NCI-H226 (cell line): Measurements from ENCODE around the gene TBX10.
"Not testable (repeated sequence)": the region's sequence is repeated elsewhere in the genome, so short reads cannot be mapped to it uniquely, and the experiment has no call there.

Experiments
- DNase-seq: peaks from one replicate; pipeline ENCODE4 v3.0.0-alpha.2; 2015

Gene TBX10

GRCh38 chr11:67639438-67639859, at the start of gene TBX10:
Gene TBX10 (minus strand): TSS chr11:67639763. CDS start chr11:67639472, 291 bp downstream.
- no peak for DNase-seq

DNA sequence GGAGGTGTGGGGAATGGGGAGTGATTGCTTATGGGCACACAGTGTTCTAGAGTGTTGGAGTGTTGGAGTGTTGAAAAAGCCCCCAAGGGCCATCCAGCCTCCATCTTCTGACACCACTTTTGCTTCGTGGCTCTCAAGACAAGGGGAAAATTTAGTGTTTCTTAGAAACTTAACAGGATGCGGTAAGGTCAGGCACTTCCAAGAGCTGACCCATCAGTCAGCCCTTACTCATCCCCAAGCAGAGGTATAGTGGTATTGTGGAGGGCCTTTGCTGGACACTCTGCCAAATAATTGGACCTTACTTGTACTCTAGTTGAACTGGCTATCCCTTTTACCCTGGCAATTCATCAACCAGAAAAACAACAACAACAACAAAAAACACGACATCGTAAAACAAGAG, 49.6 kb upstream of the TBX10 start:
- DNase-seq = no peak

DNA sequence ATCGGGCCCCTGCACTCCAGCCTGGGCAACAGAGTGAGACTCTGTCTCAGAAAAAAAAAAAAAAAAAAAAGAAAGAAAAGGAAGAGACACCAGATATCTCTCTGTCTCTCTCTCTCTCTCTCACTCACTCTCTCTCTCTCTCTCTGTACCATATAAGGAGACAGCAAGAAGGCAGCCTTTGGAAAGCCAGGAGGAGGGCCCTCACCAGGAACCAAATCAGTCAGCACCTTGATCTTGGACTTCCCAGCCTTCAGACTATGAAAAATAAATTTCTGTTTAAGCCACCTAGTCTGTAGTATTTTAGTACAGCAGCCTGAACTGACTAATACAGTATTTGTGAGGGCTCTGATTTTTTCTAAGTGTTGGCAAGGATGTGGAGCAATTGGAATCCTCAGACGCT, 48.4 kb upstream of the TBX10 start:
- no peak for DNase-seq

- not testable (repeated sequence) for DNase-seq
Measured at GRCh38 chr11:67685641-67686332, 46.2 kb upstream of the TBX10 start.

- not testable (repeated sequence) for DNase-seq
Measured at GRCh38 chr11:67682126-67683034, 42.8 kb upstream of the TBX10 start.

DNA sequence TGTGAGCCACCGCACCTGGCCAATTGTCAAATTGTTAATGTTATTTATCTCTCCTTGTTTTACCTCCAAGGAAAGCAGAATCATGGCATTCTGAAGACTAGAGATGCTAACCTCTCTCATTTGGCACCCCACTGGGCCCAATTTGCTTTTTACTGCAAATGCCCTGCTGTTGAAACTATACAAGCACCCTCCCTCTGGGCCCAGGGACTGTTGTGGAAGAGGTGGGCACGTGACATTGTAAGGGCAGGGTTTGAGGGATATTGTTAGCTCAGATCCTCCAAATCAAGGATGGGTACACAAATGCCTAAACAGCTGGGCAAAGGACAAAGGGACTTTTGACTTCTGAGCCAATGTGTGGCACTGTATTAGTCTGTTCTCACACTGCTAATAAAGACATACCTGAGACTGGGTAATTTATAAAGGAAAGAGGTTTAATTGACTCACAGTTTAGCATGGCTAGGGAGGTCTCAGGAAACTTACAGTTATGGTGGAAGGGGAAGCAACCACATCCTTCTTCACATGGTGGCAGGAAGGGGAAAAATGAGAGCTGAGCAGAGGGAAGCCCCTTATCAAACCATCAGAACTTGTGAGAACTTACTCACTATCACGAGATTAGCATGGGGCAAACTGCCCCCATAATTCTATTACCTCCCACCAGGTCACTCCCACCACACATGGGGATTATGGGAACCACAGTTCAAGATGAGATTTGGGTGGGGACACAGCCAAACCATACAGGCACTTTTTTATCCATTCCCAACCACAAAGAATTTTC, 41.3 kb upstream of the TBX10 start:
- DNase-seq = no peak

DNA sequence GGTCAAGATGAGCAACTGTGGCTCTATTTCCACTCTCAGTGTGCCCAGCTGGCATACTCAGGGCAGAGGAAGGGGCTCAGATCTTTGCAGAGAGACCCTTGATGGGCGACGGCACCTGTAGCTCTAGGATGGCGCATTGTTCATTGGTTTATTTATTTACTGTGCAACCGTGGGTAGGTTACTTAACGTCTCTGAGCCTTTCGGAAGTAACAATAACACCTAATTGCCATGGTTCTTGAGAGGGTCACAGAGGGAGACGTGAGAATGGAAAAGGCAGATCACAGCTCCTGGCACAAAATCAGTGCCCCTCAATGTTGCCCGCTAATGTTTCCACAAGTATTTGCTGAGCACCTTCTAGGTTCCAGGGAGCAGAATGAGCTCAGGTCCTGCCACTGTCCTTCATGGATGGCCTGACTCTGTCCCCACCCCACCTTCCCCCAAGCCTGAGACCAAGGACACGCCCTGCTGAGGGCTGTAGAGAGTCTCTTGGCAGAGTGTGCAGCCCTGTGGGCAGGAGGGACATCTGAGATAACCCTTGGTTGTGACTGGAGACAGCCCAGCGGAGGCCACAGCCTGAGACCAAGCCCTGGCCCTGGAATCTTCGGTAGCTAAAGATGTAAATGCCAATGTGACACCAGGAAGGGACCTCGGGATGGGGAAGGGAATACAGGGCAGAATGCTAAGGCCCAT, 35.6 kb upstream of the TBX10 start:
- DNase-seq = no peak

- no peak for DNase-seq
Measured at GRCh38 chr11:67674442-67674871, 34.9 kb upstream of the TBX10 start, which contains the start of gene ALDH3B2. Gene ALDH3B2 (minus strand): TSS chr11:67674623. CDS start chr11:67666935, 7,688 bp downstream.

DNA sequence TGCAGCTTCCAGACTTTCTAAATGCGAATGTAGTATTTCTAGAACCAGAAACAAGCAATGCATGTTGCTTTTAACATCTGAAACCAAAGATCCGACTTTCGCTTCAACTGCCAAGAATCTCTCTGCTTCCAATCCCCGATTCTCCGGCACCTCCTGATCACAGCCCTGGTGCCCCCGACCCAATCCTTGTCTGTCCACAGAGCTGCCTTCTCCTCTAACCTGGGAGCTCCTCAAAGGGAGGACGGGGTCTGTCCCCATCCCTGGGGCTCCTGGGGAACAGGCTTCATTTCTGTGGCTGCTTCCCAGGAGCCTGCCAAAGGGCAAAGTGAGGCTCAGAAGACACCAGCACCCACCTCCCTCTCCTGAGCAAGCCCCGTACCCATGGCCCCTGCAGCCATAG, 34.3 kb upstream of the TBX10 start:
- DNase-seq = no peak

- DNase-seq = no peak
Measured at GRCh38 chr11:67673358-67673757, 33.8 kb upstream of the TBX10 start.

DNA sequence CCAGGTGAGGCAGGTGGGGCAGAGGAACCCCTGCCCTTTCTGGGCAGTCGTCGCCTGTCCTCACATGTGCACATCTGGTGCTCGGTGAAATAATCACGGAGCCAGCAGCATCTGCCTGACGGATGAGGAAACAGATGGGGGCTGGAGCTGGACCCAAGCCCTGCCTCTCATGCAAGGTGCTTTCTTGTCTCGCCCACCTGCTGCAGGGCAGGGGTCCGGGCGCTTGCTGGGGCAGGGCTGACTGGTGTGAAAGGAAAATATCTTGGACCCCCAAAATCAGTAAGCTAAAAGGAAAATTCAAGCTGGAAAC, 31.6 kb upstream of the TBX10 start:
- no peak for DNase-seq

- DNase-seq = no peak
Measured at GRCh38 chr11:67670316-67671210, 31.0 kb upstream of the TBX10 start.

GRCh38 chr11:67668192-67668551, 28.6 kb upstream of the TBX10 start:
- no peak for DNase-seq

GRCh38 chr11:67667490-67668191, 28.1 kb upstream of the TBX10 start:
- no peak for DNase-seq

DNA sequence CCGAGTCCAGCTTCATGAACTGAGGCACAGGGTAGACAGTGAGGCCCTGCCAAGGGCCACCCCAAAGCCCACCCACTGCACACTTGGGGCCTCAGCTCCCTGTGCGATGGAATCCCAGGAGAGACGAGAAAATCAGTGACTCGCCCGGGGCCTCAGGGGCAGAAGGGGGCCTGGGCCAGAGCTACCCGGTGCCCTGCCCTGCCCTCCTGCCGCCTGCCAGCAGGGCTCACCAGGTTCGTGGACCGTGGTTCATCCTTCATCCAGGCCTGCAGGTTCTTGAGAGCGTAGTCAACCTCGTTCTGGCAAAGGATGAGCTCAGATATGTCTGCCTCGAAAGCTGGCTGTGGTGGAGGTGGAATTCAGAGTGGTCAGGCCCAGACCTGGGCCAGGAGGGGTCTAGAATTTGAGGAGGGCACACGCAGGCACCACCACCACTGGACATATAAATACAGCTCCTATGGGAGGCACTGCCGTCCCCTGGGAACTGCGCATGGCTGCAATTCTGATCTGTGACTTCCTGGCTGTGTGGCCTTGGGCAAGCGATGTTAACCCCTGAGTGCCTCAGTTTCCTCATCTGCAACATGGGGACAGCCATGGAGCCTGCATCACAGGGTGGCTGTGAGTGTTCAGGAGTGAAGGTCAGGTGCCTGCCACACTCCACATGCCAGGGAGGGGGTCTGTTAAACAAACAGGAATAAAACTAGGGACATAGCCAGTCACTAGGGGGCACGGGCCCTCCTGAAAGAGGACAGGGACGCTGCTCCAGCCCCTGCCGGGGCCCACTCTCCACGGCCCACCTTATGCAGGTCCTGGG, 27.3 kb upstream of the TBX10 start:
- no peak for DNase-seq

DNA sequence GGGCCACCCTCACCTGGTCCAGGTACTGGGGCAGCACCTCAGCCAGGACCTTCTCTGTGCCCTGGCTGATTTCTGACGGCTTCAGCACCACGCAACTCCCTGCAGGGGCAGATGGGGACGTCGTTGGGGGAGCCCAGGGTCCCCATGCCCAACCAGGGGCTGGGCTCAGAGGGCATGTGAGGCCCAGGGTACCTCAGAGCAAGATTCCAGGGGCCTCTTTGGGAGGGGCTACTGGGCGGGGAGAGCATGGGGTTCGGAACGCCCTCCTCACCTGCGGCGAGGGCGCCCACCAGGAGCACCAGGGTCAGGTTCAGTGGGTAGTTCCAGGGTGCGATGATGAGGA, 26.7 kb upstream of the TBX10 start:
- no peak for DNase-seq

DNA sequence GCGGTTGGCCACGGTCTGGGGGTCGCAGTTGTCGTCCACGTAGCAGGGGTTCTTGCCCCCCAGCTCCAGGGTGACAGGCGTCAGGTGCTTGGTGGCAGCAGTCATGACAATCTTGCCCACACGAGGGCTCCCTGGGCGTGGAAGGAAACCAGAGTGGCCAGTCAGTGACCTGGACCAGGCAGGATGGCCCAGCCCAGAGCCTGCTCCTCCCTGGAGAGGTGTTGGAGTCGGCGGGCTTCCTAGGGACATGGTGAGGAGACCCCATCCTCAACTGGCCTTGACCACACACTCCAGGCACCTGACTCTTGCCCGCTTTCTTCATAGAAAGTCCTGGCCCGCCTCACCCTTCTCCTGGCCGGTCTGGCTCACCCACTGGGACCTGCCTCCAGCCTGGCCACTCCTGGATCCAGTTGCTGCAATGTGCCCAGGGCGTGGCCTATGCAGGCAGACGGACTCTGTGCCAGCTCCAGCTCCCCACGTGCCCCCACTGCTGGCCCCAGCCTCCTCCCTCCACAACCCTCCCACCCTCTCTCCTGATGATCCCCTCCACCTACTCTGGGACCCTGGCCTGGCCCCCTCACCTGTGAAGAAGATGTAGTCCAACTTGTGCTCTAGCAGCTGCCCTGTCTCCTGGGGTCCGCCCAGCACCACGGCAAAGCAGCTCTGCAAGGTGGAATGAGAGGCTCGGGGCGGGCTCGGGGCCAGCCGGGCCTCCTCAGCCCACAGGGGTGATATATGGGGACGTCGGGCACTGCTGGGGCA, 26.2 kb upstream of the TBX10 start:
- DNase-seq = no peak

DNA sequence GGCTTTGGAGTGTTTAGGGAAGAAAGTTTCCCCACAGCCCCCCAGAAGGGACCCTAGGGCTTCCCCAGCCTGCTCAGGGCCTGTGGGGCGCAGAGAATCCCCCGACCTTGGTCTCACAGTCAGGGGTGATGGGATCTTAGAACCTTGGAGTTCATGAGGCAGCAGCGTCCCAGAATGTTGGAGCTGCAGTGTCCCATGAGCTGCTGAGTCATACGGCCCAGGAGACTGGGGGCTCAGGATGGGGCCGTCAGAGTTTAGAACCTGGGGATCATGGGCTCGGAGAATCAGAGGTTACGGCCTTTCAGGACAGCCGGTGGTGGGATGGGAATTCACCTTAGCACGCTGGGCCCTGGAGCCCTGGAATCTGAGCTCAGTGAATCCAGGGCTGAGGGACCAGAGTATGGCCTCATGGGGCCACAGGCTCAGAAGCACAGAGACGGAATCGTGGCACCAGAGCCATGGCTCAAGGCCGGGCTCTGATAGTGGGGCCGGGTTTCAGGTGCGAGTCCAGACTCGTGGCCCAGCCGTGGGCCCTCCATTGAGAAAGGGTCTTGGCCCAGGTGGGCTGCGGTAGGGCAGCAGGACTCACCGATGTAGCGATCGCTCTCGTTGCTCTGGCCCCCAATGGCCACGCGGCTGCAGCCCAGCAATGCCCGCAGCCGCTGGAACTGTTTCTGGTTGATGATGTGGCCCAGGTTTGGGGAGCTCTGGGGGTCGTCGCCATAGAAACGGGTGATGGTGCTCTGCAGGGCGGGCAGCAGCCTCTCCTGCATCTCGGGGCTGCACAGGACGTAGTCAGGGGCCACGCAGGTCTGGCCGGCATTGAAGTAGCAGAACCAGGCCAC, 25.4 kb upstream of the TBX10 start:
- DNase-seq = no peak

DNA sequence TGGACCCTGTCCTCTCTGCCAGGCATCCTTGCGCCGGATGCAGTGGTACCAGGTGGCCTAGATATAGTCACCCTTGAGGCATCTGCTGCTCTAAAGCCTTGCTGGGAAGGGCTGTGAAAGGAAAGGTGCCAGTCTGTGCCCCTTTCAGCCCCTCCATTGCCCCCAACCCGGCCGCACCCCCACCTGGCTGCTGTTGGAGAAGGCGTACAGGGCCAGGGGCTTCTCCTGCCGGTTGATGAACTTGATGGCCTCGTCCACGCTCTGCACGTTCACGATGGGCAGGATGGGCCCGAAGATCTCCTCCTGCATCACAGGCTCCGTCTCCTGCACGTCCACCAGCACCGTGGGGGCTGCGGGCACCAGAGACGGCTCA, 24.6 kb upstream of the TBX10 start:
- no peak for DNase-seq
